ENCODE measurements around the gene HMGN3.

- TF ChIP-seq CTCF (IDR thresholded peaks at IDR 0.05; ENCODE audit: poor library complexity) (no peak), EZH2phosphoT487 (IDR thresholded peaks at IDR 0.05; ENCODE audit: low read depth, severe bottlenecking, unreplicated experiment) (no peak)
Observed at GRCh38 chr6:79250559-79250958, 16.1 kb upstream of the HMGN3 start.
